GM23248 (cell line): ENCODE measurements around the gene VPS13A.

Experiments
- EZH2 ChIP-seq: fragments of 200-600 bp; sonication (generic); IDR thresholded peaks from 2 replicates; pipeline ENCODE4 v1.6.1; 2018; ENCODE audit warnings: antibody characterized with exemption, mild to moderate bottlenecking; ENCODE audit not compliant: insufficient read depth, poor library complexity, severe bottlenecking
- EZH2phosphoT487 ChIP-seq: fragments of 200-600 bp; sonication (generic); IDR thresholded peaks from 2 replicates; pipeline ENCODE4 v1.6.1; 2018; ENCODE audit warnings: antibody characterized with exemption, moderate library complexity, mild to moderate bottlenecking, low read depth; ENCODE audit not compliant: insufficient read depth

- TF ChIP-seq EZH2 (no peak), EZH2phosphoT487 (no peak)
Observed at GRCh38 chr9:77128125-77128789, 49.1 kb upstream of the VPS13A start.
